Stimulated activated CD4-positive, alpha-beta T cell treated with anti-CD3 and anti-CD28 coated beads, Interleukin-12 subunit alpha, Interleukin-12 subunit beta, amount 100 ng/mL, for 24 hours (primary cell): ENCODE results near the gene GOLGA3.

Experiments used
- DNase-seq, 2 experiments: peaks; one replicate each; pipeline ENCODE4 v3.0.0-alpha.2; 2020; ENCODE audit warnings: low read depth in 2 of 2

GOLGA3 gene

DNA sequence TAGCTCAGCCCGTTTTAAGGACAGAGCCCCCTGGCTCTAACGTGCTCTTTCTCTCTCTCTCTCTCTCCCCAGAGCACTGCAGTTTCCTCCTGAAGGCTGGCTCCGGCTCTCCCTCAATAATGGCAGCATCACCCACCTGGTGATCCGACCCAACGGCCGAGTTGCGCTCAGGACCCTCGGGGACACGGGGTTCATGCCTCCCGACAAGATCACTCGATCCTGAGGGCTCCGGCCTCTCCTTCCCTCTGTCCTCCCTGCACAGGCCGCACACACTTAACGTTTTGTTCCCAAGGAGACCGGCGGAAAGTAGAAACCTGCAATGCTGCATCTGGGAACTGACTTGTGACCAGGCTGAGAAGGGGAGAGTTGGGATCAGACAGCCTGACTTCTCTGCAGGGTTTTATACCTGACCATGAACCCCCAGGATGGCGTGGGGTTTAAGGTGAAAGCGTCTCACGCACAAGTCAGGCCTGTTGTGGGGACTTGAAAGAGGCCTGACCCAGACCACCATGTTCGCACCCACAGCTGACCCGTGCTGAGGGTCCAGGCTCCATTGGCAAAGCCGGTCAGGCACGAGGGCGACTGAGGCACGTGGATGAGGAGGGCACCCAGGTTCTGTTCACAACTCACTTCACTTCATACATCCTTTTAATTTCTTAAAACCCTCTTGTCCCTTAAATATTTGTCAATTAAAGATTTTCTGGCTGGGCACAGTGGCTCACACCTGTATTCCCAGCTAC, 107.9 kb downstream of the GOLGA3 start:
- no peak for DNase-seq

- no peak for DNase-seq
Measured at GRCh38 chr12:132719954-132720324, 108.7 kb downstream of the GOLGA3 start.

- no peak for DNase-seq
Measured at GRCh38 chr12:132719141-132719953, 109.3 kb downstream of the GOLGA3 start.
